ENCODE data around the gene FLYWCH1. TPM values are rescaled to one million over a fixed set of nuclear protein-coding genes. Genes with fewer than 3 reads are reported as not detected.

Gene FLYWCH1
- total and polyA plus RNA-seq, 9 of the 15 experiments (the other 6 are each of a cell fraction or from before 2014, with no cell fraction given), result 0.18 to 33.6 (median 11.3) TPM

- TF ChIP-seq ESRRB (CRISPR knock-in tag; IDR thresholded peaks at IDR 0.05; ENCODE audit: borderline replicate concordance), result no peak
- TF ChIP-seq HMG20A (CRISPR knock-in tag; conservative IDR thresholded peaks at IDR 0.05), result no peak
- no peak for TF ChIP-seq NELFE (IDR thresholded peaks at IDR 0.05; ENCODE audit: insufficient read depth, insufficient read length)
- 0 out of 2 replicates have a peak, but pooled peaks have one; percentile 20 for TF ChIP-seq USF2 (CRISPR knock-in tag; IDR thresholded peaks at IDR 0.05)
- no peak for TF ChIP-seq ZBTB26 (CRISPR knock-in tag; IDR thresholded peaks at IDR 0.05)
- peak; percentile 77; the same call in 1 of the 2 replicates for TF ChIP-seq ZBTB7A (IDR thresholded peaks at IDR 0.05; ENCODE audit: borderline replicate concordance, control insufficient read depth, low read depth, low read length)
- no peak for TF ChIP-seq MBD2 (IDR thresholded peaks at IDR 0.05; ENCODE audit: borderline replicate concordance, low read depth)
- no peak for TF ChIP-seq HNRNPLL (IDR thresholded peaks at IDR 0.05; ENCODE audit: low read depth, low read length, poor library complexity, severe bottlenecking)
- no peak for TF ChIP-seq ZNF583 (CRISPR knock-in tag; IDR thresholded peaks at IDR 0.05)
- no peak for TF ChIP-seq HMG20B (CRISPR knock-in tag; IDR thresholded peaks at IDR 0.05)
- TF ChIP-seq NR4A1 (CRISPR knock-in tag; IDR thresholded peaks at IDR 0.05), result no peak
- no peak for TF ChIP-seq NR4A1 (tag; IDR thresholded peaks at IDR 0.05)
- TF ChIP-seq CBX2 (IDR thresholded peaks at IDR 0.05; ENCODE audit: insufficient read depth, low read length, poor library complexity, severe bottlenecking), result no peak
- TF ChIP-seq, protein P1, sequence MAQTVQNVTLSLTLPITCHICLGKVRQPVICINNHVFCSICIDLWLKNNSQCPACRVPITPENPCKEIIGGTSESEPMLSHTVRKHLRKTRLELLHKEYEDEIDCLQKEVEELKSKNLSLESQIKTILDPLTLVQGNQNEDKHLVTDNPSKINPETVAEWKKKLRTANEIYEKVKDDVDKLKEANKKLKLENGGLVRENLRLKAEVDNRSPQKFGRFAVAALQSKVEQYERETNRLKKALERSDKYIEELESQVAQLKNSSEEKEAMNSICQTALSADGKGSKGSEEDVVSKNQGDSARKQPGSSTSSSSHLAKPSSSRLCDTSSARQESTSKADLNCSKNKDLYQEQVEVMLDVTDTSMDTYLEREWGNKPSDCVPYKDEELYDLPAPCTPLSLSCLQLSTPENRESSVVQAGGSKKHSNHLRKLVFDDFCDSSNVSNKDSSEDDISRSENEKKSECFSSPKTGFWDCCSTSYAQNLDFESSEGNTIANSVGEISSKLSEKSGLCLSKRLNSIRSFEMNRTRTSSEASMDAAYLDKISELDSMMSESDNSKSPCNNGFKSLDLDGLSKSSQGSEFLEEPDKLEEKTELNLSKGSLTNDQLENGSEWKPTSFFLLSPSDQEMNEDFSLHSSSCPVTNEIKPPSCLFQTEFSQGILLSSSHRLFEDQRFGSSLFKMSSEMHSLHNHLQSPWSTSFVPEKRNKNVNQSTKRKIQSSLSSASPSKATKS (CRISPR knock-in tag; IDR thresholded peaks at IDR 0.05), result no peak
- no peak for TF ChIP-seq TBL1XR1 (IDR thresholded peaks at IDR 0.05; ENCODE audit: low read length in 2 of 2)
- TF ChIP-seq, protein P2, sequence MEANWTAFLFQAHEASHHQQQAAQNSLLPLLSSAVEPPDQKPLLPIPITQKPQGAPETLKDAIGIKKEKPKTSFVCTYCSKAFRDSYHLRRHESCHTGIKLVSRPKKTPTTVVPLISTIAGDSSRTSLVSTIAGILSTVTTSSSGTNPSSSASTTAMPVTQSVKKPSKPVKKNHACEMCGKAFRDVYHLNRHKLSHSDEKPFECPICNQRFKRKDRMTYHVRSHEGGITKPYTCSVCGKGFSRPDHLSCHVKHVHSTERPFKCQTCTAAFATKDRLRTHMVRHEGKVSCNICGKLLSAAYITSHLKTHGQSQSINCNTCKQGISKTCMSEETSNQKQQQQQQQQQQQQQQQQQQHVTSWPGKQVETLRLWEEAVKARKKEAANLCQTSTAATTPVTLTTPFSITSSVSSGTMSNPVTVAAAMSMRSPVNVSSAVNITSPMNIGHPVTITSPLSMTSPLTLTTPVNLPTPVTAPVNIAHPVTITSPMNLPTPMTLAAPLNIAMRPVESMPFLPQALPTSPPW (CRISPR knock-in tag; IDR thresholded peaks at IDR 0.05), result no peak
- TF ChIP-seq, protein P3, sequence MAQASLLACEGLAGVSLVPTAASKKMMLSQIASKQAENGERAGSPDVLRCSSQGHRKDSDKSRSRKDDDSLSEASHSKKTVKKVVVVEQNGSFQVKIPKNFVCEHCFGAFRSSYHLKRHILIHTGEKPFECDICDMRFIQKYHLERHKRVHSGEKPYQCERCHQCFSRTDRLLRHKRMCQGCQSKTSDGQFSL (CRISPR knock-in tag; IDR thresholded peaks at IDR 0.05), result no peak
- TF ChIP-seq, protein P3 (tag; IDR thresholded peaks at IDR 0.05), result no peak
- no peak for TF ChIP-seq NRF1 (conservative IDR thresholded peaks at IDR 0.05 in 1 of 2, IDR thresholded peaks at IDR 0.05 in 1 of 2)
- TF ChIP-seq MEIS2 (IDR thresholded peaks at IDR 0.05; ENCODE audit: partially characterized antibody), result peak; percentile 23
- TF ChIP-seq, protein P4, sequence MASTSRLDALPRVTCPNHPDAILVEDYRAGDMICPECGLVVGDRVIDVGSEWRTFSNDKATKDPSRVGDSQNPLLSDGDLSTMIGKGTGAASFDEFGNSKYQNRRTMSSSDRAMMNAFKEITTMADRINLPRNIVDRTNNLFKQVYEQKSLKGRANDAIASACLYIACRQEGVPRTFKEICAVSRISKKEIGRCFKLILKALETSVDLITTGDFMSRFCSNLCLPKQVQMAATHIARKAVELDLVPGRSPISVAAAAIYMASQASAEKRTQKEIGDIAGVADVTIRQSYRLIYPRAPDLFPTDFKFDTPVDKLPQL (IDR thresholded peaks at IDR 0.05; ENCODE audit: extremely low read depth, insufficient read length), result no peak
Measured at GRCh38 chr16:2979669-2980226, 68.0 kb downstream of the FLYWCH1 start (continued).

All from K562 (cell line).